ENCODE results near the gene VPREB1.
"Not testable (repeated sequence)": the region's sequence is repeated elsewhere in the genome, so short reads cannot be mapped to it uniquely, and the experiment has no call there.

- TF ChIP-seq FOXP2 (optimal IDR thresholded peaks at IDR 0.05; ENCODE audit: control extremely low read depth, extremely low read length, insufficient read depth); EZH2 (IDR thresholded peaks at IDR 0.05): not testable (repeated sequence)
These were observed 35.4 kb upstream of the VPREB1 start for GRCh38 chr22:22209080-22209640.

Data from SK-N-MC (cell line).